ENCODE measurements around the gene KIAA0513. TPM values are rescaled to one million over a fixed set of nuclear protein-coding genes. Genes with fewer than 3 reads are reported as not detected.

The KIAA0513 gene
- total RNA-seq, 1 donor from 2014 or later, result 21.7 TPM

DNA sequence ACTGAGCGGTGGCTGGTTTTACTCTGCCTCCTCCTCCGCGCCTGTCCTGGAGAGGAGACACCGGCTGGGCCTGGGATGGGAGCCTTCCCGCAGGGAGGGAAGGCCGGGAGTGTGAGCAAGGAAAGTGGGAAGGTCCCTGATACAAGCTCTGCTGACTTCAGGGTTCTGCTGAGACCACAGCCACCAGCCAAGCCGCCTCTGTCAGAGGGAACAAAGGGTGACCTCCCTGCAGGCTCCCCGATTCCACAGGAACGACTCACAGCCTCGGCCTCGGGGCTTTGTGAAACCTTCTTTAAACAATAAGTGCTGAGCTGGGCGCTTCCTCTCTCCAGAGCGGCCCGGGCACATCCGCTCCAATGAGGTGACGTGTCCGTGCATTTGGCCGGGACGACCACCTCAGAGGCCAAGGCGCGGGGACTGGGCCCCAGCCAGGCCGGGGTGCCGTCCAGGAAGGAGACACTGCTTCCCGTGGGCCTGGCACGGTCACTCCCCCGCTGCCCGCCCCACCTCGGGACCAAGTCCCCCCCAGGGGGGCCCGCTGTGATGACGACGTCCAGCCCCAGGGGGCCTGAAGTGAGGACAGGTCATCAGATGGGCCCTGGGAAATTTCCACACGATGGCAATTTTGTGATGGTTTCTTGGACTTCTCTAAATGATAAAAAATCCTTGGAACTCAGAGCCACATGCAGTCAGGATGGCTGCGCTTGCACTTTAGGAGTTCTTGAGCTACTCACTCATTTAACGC, 96.5 kb downstream of the KIAA0513 start:
- ATAC-seq (peak; percentile 66), DNase-seq (no peak)
- intact Hi-C loops (cut with DNase I), result no loop called here
- peaks cover 8% of the 10 kb centered on the region for H3K4me1 ChIP-seq
- H3K4me3 ChIP-seq, result no peak overlapping the region
- no peaks in the 10 kb centered on the region for H3K36me3 ChIP-seq
- H3K27ac ChIP-seq, result peak overlapping the region; percentile 78
- no peaks in the 10 kb centered on the region for H3K9me3 ChIP-seq
- TF ChIP-seq CTCF (IDR thresholded peaks at IDR 0.05), result no peak
- H3K27me3 ChIP-seq, result no peaks in the 10 kb centered on the region

DNA sequence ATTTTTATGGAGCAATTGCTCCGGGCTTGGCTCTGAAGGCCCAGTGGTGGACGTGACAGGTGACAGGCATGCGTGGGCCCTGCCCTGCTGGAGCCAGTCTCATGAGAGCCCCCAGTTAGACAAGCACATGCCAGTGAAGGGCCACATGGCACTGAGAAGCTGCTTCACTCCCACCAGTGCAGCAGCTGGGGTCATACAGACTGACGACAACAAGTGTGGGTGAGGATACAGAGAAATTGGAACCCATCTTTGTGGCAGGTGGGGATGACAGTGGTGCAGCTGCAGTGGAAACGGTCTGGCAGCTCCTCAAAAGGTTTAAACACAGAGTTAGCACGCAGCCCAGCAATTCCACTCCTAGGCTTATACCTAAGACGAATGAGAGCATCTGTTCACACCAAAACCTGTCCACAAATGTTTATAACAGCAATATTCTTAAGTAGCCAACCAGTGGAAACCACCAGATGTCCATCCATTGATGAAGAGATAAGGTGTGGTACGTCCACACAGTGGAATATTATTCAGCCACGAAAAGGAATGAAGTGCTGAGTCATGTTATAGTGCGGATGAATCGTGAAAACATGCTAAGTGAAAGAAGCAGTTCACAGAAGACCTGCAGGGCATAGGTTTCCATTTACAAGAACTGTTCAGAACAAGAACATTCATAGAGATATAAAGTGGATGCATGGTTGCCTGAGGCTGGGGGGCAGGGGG, 97.2 kb downstream of the KIAA0513 start:
- DNase-seq (no peak), ATAC-seq (no peak)
- peaks cover 14% of the 10 kb centered on the region for H3K4me1 ChIP-seq
- no peak overlapping the region for H3K4me3 ChIP-seq
- H3K27me3 ChIP-seq, result no peaks in the 10 kb centered on the region
- H3K27ac ChIP-seq, result peak overlapping the region; percentile 78
- no peaks in the 10 kb centered on the region for H3K9me3 ChIP-seq
- intact Hi-C loops (cut with DNase I), result no loop called here
- no peaks in the 10 kb centered on the region for H3K36me3 ChIP-seq
- TF ChIP-seq CTCF (IDR thresholded peaks at IDR 0.05), result no peak

GRCh38 chr16:85125570-85126393, 98.2 kb downstream of the KIAA0513 start:
- peaks cover 24% of the 10 kb centered on the region for H3K4me1 ChIP-seq
- H3K9me3 ChIP-seq, result no peaks in the 10 kb centered on the region
- H3K27ac ChIP-seq, result no peak overlapping the region
- intact Hi-C loops (cut with DNase I), result no loop called here
- ATAC-seq (no peak), DNase-seq (no peak)
- no peaks in the 10 kb centered on the region for H3K36me3 ChIP-seq
- no peaks in the 10 kb centered on the region for H3K27me3 ChIP-seq
- no peak for TF ChIP-seq CTCF (IDR thresholded peaks at IDR 0.05)
- no peak overlapping the region for H3K4me3 ChIP-seq

- no peaks in the 10 kb centered on the region for H3K36me3 ChIP-seq
- no peak for DNase-seq
- H3K9me3 ChIP-seq, result no peaks in the 10 kb centered on the region
- no peak for ATAC-seq
- H3K4me1 ChIP-seq, result peaks cover 29% of the 10 kb centered on the region
- no peak overlapping the region for H3K4me3 ChIP-seq
- H3K27me3 ChIP-seq, result no peaks in the 10 kb centered on the region
- H3K27ac ChIP-seq, result no peak overlapping the region
- intact Hi-C loops (cut with DNase I), result no loop called here
- TF ChIP-seq CTCF (IDR thresholded peaks at IDR 0.05), result no peak
Observed at GRCh38 chr16:85126394-85126704, 98.8 kb downstream of the KIAA0513 start.

GRCh38 chr16:85126705-85127378, 99.2 kb downstream of the KIAA0513 start:
- DNase-seq (no peak), ATAC-seq (peak; percentile 57)
- no peaks in the 10 kb centered on the region for H3K27me3 ChIP-seq
- no peaks in the 10 kb centered on the region for H3K9me3 ChIP-seq
- no peak overlapping the region for H3K27ac ChIP-seq
- TF ChIP-seq CTCF (IDR thresholded peaks at IDR 0.05), result no peak
- H3K4me1 ChIP-seq, result peaks cover 29% of the 10 kb centered on the region
- H3K4me3 ChIP-seq, result no peak overlapping the region
- no peaks in the 10 kb centered on the region for H3K36me3 ChIP-seq
- intact Hi-C loops (cut with DNase I), result no loop called here

Data from upper lobe of right lung (tissue), 1 donor.